HG03039 (cell line): Measurements from ENCODE around the gene GABRP.
"Not testable (repeated sequence)": the region's sequence is repeated elsewhere in the genome, so short reads cannot be mapped to it uniquely, and the experiment has no call there.

Experiments used
- ATAC-seq: cut with Tn5 transposase; IDR thresholded peaks from one replicate; pipeline ENCODE4 v1.9.1; 2021; ENCODE audit warnings: mild to moderate bottlenecking, moderate library complexity; ENCODE audit not compliant: unreplicated experiment

Gene GABRP

GRCh38 chr5:170791325-170791954 lies 7.9 kb downstream of the GABRP start:
- peak; percentile 49 for ATAC-seq

GRCh38 chr5:170792878-170793277 lies 9.4 kb downstream of the GABRP start:
- ATAC-seq, result no peak

DNA sequence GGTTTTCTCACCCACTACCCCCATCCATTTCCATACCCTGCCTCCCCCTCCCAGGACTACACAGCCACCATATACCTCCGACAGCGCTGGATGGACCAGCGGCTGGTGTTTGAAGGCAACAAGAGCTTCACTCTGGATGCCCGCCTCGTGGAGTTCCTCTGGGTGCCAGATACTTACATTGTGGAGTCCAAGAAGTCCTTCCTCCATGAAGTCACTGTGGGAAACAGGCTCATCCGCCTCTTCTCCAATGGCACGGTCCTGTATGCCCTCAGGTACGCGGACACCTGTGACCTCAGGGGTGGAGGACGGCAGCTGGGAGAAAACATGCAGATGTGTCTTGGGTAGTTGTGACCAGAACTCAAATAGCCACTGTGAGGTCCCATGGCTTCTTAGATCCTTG lies 11.6 kb downstream of the GABRP start:
- no peak for ATAC-seq

DNA sequence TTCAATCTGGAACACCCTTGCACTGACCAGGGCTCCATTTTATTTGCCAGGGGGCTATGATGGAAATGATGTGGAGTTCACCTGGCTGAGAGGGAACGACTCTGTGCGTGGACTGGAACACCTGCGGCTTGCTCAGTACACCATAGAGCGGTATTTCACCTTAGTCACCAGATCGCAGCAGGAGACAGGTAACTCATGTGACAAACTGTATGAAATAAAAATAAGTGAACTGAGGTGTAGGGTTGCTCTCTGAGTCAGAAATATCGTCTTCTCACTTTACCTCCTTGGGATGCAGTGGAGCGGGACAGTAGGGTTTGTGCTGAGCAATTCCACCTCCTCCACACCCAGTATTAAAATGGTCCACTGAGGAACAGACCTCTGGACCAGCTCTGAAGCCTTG lies 22.1 kb downstream of the GABRP start:
- no peak for ATAC-seq

GRCh38 chr5:170809551-170809950 lies 26.0 kb downstream of the GABRP start:
- no peak for ATAC-seq

GRCh38 chr5:170811719-170812118 lies 28.2 kb downstream of the GABRP start:
- ATAC-seq, result no peak

- no peak for ATAC-seq
These were observed 29.7 kb downstream of the GABRP start for GRCh38 chr5:170813231-170813630.

DNA sequence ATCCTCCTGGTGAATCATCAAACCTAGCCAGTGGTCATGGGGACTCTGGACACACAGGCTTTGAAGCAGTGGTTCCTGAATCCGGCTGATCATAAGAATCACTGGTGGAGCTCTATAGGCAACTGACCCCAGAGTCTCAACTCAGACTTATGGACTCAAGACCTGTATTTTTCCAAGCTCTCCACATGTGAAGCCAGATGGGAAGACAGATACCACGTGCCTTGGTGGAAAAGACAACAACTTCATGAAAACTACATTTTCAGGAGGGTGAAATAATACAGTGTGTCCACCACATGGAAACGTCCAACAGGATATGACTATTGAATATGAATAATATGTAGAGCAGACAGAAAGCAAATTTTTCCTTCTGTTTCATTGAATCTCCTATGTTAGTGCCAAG lies 33.7 kb downstream of the GABRP start:
- ATAC-seq, result no peak

GRCh38 chr5:170818232-170818631 lies 34.7 kb downstream of the GABRP start:
- ATAC-seq, result no peak

DNA sequence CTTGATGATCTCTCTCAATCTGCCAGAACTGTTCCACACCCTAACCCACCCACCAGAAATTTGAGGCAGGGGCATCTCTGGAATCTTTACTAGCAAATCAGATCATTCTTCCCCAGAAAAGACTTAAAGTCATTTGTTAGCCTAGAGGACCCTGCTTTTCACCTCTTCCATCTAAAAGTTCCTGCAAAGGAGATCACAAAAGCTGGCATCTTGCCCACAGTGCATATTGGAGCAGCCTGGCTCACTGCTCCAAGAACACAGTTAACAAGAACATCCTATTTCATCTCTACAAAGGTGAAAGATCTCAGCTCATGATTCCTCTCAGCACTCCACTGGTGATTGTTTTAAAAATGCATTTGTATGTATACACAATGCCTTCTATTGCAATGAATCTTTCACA lies 36.3 kb downstream of the GABRP start:
- ATAC-seq, result no peak

DNA sequence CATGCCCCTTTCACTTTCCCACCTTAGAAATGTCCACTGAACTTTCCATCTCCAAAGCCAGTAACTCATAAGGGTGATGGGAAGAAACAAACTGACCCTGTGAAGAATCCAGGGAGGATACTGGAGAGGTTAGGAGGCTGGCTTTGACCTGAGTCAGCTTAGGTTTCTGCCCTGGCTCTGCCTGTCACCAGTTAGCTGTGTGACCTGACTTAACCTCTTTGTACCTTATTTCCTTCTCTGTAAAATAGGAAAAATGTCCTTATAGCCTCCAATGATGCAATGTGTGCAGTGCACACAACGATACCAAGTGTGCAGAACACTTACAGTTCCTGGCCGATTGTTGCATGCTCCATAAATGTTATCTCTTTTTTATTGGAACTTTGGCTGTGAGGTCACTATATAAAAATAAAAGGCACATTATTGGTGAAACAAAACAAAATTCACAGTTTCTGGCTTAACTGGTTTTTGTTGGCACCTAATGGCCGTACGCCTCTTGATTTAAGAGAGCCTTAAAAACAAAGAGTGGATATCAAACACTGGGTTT lies 37.8 kb downstream of the GABRP start:
- no peak for ATAC-seq

GRCh38 chr5:170826117-170826516 lies 42.6 kb downstream of the GABRP start:
- no peak for ATAC-seq

DNA sequence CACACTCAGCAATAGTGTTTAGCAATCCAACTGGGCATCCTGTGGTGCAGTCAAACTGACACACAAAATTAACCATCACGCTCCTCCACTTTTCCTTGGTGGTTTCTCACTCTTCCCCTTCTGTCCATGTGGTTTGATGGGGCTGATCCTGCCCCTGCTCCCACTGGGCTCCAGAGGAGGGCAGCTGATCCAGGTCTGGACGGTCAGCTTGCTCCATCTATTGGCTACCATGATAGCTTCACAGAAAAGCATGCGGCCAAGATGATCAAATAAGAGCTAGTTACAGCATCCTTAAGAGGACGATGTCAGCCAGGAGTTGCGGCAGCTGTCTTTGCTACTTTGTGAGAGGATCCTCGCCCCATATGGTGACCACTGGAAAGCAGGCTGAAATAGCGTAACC lies 48.7 kb downstream of the GABRP start:
- no peak for ATAC-seq

DNA sequence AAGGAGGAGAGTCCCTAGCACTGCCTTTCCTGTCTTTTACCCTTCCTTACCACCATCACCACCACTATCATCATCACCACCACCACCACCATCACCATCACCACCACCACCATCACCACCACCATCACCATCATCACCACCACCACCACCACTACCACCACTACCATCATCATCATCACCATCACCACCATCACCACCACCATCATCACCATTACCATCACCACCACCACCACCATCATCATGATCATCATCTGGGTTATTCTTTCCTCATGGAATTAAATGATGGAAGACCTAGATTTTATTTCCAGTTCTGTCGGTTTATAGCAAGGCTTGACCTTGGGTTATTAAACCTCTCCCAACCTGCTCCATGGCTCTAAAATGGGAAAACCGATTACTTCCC lies 50.5 kb downstream of the GABRP start:
- ATAC-seq, result not testable (repeated sequence)

- no peak for ATAC-seq
These were observed 52.7 kb downstream of the GABRP start for GRCh38 chr5:170836226-170836625.

GRCh38 chr5:170843870-170844269 lies 60.3 kb downstream of the GABRP start:
- no peak for ATAC-seq

DNA sequence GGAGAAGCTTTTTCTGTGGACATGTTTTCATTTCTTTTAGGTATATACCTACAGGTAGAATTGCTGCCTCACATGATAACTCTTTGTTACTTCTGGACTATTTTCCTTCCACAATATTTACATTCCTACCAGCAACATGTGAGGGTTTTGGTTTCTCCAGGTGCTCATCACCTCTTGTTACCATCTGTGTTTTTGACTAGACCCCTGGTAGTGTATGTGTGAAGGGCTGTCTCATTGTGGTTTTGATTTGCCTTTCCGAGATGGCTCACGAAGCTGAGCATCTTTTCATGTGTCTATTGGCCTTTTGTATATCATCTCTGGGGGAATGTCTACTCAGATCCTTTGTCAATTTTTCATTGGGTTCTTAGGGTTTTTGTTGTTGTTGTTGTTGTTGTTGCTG lies 61.1 kb downstream of the GABRP start:
- no peak for ATAC-seq

- no peak for ATAC-seq
These were observed 62.9 kb downstream of the GABRP start for GRCh38 chr5:170846416-170846815.

GRCh38 chr5:170846846-170847245 lies 63.3 kb downstream of the GABRP start:
- ATAC-seq, result no peak

DNA sequence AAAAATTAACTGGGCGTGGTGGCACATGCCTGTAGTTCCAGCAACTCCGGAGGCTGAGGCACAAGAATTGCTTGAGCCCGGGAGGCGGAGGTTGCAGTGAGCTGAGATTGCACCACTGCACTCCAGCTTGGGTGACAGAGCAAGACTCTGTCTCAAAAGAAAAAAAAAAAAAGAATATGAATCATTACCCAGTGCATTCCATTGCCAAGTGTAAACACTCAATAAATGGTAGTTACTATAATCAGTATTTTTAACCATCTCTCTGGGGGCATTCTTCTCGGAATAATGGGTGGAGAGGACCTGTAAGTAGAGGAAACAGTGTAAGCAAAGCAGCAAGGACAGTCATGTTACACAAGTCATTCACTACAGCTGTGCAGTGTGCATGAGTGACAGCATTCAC lies 64.5 kb downstream of the GABRP start:
- no peak for ATAC-seq

GRCh38 chr5:170849374-170849773 lies 65.8 kb downstream of the GABRP start:
- no peak for ATAC-seq

DNA sequence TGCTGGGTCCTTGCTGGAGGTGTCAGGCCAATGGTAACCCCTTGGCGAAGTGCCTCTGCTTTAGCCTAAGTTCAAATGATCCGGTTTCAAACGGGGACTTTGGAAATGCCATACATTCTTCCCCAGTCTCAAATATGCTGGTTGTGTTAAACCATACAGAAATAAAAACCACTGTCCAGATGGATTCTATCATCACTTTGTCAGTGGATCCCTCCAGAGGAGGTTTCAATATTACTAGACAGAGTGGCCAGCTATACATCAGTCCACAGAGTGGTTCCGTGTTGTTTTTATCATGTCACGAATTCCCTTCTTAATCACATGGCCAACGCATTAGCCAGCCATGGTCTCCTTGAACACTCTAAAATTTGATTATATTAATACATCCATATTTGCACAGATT lies 71.0 kb downstream of the GABRP start:
- no peak for ATAC-seq

- ATAC-seq, result no peak
These were observed 73.5 kb downstream of the GABRP start for GRCh38 chr5:170857066-170857465.
